Raji (cell line): ENCODE data around the gene TCF12.

Experiments used
- POLR2A ChIP-seq: IDR thresholded peaks from 2 replicates; pipeline ENCODE4 v1.6.1; 2011; ENCODE audit warnings: low read depth, low read length, control low read depth; ENCODE audit not compliant: insufficient read depth

Gene TCF12

DNA sequence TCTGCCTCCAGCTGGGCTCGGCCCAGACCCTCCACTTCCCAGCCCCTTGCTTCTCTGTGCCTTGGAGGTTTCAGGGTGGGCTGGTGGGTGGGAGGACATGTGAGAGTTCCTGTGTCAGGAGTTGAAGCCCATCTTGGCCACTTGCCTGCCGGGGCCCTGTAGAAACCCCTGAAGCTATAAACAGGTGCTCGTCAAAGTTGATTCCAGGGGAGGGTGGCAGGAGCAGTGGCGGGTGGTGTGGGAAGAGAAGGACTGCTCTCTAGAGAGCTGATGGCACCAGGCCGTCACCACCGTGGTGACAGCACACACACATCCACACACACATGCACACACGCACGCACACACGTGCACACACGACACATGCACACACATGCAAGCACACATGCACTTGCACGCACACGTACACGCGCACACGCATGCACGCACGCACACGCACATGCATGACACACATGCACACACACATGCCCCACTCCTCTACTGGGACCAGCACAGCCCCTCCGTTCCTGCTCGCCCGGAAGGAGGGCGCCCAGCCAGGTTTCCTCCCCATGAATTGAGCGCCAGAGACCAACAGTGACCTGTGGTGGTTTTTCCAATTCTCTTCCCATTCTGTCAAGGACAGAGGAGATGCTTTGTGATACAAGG is 401.6 kb downstream of the TCF12 start:
- no peak for TF ChIP-seq POLR2A

DNA sequence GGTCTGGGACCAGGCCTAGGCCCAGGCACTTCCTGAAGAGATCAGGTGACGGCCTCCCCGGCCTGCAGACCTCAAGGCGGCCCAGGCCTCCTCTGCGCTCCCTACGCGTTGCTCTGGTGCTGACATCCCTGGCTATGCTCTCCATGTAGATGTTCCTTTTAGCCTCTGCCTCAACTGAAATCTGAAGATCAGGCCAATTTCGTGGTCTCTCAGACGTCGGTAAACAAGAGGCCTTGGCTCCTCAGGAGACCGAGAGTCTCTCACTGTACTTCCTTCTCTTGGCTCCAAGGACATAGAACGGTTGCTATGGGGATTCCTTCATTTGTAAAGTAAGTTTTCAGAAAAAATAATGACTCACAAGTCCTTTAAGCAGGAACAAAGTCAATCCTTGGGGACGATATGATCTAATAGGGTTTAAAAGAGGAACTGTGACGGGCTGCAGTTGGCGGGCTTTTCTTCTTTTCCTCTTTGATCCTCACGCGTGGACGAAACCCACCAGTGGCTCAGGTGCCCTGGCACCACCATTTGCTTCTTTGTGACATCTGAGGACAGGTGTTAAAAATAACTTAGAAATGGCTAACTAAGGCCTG is 402.3 kb downstream of the TCF12 start:
- no peak for TF ChIP-seq POLR2A

DNA sequence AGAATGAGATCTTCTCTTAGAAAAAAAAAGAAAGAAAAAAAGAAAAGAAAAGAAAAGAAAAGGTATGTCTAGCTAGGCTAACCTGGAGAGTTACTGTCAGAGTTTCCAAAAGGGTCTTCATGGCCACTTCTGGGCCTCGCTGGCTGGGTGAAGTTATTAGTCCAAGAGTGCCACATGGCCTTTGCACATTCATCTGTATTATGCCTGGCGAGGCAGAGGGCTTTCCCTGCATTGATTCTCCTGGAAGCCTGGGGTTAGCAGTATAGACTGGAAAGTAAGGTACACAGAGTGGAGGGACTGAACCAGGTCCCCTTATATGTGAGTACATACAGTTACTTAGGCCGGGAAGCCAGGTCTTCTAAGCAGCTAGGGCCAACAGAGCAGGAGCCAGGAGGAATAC is 403.0 kb downstream of the TCF12 start:
- no peak for TF ChIP-seq POLR2A

DNA sequence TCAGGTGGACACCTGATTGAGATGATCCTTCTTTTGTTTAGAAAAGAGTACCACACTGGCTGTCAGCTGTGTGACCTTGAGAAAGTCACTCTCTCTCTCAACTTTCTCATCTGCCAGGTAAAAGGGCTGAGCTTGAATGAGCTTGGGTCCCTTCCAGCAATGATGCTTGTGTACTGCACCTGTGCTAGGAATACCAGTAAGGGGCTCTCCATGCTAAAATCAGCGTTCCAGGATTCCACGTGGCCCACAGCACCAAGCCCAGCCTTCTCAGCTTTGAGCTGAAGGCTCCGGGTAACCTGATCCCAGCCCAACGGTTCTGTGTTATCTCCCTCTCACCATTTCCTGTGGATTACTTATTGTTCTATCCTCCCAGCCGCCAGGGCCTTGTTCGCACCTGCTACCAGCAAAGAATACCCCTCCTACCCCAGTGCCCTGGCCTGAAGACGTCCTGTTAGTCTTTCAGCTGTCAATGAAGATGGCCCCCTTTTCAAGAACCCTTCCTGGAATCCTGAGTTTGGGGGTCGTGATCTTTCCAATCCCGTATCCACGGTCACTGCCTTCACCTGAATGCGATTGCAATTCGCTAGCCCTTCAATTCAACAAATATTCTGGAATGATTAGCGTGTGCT is 403.6 kb downstream of the TCF12 start:
- no peak for TF ChIP-seq POLR2A

DNA sequence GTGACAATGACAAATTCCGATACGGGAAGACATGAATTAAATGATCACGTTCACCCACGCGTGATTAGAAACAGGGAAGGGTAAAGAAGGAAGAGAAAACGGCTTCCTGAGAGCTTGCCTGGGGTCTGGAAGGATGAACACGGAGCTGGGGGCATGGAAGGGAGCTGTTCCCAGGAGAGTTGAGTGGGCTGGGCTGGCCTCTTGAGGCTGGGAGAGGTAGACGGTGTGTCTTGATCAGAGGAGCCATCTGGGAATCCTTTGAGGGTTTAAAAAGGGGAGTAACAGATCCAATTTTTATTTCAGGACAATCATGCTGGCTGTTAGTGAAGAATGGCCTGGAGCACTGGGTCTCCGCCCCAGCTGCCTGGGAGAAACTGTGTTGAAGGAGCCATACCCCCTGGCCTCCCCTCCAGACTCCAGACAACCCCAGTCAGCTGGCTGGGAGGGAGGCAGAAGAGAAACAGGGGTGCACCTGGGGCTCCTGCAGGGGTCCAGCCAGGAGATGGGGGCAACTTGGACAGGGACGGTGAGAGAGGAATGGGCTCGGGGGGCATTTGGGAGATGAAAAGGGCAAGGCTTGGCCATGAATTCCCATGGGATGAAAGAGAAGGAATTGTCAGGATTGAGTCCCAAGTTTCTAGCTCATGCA is 404.3 kb downstream of the TCF12 start:
- no peak for TF ChIP-seq POLR2A

DNA sequence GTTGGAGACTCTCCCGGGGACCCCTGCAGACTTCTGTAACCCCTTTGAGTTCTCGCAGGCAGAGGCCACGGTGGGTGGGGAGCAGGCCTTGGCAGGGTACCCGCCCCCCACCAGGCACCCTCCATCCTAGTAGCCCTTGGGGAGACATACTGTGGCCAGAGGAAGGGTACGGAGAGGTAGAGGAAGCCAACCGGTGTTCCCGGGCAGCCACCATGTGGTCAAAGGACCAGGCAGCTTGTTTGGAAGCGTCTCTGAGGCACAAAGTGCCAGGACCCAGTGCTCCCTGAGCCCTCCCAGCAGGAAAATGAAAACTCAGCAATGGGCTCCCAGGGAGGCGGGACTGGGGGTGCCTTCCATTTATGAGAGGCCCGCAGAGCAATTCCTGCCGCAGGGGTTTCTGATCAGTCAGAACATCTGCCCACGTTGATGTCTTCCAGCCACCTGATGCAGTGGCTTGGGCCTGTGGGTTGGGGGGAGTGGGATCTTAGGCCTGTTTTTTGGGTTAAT is 404.9 kb downstream of the TCF12 start:
- no peak for TF ChIP-seq POLR2A

DNA sequence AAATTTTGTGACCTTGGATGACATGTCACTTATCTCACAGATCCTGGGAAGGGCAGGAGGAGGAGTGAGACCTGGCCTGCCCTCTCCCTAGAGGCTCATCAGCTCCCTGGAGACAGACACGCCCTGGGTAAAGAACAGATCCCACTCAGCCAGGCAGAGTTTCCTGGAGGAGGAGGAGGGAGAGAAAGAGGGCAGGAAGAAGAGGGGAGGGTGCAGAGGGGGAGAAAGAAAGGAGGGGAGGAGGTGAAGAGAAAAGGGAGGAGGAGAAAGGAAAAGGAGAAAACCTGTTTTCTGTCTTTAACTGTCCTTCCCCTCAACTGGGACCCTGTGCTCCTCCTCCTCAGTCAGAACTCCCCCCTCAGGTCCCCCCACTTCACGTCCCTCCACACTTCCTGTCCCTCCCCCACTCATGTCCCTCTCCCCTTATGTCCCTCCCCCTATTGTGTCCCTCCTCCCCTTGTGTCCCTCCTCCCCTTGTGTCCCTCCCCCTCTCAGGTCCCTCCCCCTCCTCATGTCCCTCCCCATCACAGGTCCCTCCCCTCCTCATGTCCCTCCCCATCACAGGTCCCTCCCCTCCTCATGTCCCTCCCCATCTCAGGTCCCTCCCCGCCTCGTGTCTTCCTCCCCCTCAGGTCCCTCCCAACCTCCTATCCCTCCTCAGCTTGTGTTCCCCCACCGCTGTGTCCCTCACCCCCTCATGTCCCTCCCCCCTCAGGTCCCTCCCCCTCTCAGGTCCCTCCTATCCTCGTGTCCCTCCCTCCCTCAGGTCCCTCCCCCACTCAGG is 405.6 kb downstream of the TCF12 start:
- no peak for TF ChIP-seq POLR2A

DNA sequence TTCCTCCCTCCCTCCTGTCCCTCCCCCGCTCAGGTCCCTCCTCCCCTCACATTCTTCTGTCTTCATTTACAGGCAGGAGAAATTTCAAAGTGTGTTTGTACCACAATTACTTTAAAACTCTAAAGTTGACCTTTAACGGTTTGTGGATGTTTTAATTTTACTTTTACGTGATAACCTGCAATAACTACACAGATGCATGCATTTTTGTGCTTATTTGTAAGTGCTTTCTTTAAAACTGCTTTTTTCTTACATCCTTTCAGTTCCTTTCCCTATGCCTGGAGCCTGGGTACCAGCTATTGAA is 406.1 kb downstream of the TCF12 start:
- TF ChIP-seq POLR2A, result no peak

DNA sequence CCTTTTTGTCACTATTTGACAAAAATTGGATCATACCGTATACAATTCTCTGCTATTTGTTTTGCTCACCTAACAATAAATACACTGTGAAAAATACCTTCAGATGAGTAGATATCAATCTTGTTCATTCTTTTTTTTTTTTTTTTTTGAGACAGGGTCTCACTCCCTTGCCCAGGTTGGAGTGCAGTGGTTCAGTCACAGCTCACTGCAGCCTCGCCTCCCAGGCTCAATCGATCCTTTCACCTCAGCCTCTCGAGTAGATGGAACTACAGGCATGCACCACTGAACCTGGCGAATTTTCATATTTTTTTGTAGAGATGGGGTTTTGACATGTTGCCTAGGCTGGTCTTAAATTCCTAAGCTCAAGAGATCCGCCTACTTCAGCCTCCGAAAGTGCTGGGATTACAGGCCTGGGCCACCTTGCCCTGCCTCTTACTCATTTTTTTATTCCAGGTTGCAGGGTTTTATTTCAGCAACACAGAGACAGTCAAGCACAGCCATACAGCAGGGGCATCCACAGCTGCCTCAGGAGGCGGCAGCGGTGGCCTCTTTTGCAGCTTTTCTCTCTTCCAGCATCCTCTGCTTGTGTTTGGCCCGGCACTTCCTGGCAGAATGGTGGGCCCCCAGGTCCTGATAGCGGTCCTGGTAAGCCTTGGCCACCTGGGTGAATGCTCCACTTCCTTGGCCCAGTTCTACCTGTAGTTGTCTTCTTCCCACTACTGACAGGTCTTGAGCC is 406.7 kb downstream of the TCF12 start:
- no peak for TF ChIP-seq POLR2A

DNA sequence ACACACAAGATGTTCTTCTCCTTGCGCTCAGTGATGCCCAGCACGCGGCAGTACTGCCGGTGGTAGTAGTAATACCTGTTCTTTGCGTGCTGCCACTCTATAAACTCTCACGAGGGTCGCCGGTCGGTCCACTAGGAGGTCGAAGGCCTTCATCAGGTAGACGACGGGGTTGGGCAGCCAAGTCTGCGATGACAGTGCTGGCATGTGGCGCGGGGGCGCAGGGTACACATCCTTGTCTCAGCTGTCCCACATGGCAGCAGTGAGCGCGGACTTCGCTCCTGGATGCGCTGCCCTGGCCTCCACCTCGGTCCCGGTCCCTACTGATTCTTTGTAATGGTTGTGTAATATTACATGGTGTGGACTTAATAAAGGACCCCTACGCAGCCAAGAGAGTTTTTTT is 407.8 kb downstream of the TCF12 start:
- TF ChIP-seq POLR2A, result no peak

DNA sequence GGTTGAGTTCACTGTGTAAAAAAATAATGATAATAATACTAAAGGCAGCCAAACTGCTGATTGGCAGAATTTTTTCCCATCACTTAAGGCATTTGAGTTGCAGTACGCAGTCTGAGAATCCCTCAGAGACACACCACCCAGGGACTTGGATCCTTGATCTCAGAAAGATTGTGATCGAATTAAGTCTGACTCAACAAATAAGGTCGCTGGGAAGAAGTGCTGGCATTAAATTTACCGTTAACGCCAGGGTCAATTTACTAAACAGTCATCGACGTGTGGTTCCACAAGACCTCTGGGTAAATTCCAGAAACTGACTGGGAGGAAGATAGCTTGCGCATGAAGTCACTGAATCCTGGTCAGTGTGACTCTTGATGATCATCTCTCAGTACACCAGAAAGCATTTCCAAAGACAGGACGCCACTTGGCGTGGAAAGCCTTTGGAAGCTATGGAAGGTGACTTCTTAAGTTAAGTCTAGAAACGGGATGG is 409.6 kb downstream of the TCF12 start:
- no peak for TF ChIP-seq POLR2A

DNA sequence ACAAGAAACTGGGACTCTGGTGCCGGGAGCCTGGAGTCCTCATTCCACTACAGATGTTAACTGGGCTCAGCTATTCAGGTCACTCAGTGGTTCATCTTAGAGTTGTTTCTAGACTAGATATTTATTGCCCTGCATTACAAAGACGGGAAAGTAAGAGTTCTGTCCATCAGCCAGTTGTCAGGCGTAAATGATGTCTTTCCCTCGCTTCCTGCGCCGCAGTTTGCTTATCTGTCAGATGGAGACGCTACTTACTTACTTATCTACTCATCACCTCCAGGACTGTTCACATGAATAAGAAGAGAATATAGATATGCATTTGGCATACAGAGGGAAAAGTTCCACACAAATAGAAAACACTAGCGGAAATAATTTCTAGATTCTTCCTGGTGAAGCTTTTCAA is 410.0 kb downstream of the TCF12 start:
- no peak for TF ChIP-seq POLR2A

DNA sequence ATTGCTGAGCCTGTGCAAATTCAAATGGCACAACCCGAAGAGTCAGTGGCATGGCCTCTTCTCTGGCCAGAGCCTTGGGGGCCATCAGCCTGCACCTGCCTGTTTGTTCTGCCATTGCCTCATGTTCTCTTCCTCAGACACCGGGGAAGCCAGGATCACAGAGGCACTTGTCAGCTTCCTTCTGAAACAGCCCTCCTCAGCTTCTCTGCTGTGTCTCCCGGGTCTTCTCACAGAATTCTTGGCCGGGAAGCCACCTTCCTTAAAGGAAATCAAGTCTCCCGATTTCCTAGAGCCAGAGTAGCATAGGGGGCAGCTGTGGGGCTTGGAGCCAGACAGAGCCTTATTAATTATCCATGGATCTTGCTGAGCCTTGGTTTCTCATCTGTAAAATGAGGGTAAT is 410.5 kb downstream of the TCF12 start:
- no peak for TF ChIP-seq POLR2A

DNA sequence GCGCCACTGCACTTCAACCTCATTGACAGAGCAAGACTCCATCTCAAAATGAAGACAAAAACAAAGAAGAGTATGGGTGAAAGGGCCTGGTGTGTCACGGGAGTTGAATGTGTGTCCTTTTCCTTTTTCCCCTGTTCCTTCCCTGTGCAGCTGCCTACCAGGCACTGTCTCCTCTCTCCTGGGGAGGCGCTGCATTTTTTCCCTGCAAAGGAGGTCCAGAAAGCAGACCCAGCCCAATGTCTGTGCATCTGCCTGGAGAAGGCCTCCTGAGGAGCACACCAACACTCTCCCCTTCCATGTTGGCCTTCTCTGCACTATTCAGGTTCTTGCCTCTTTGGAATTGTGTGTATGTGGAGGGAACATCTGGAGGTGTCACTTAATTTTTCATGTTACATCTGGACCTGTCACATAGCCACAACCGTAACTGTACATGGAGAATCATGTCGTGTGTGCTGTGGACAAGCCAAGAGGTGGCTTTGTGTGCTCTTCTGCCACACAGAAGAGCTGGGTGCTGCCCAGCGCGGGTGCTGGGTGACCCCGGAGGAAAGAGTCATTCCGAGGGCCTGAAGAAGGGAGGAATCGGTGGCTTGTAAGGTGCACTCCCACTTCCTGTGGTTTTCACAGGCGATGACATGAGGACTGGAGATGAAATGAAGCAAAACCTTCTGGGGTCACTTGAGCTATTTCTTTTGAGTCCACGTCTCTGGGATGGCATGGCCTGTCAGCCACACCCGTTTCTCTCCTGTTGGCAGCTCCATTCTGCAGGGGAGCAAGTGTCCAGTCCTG is 411.3 kb downstream of the TCF12 start:
- no peak for TF ChIP-seq POLR2A
